Measurements from ENCODE around the gene B9D1.
A peak's percentile ranks its signal among the peaks of the same experiment; 100 is the strongest.

The B9D1 gene

DNA sequence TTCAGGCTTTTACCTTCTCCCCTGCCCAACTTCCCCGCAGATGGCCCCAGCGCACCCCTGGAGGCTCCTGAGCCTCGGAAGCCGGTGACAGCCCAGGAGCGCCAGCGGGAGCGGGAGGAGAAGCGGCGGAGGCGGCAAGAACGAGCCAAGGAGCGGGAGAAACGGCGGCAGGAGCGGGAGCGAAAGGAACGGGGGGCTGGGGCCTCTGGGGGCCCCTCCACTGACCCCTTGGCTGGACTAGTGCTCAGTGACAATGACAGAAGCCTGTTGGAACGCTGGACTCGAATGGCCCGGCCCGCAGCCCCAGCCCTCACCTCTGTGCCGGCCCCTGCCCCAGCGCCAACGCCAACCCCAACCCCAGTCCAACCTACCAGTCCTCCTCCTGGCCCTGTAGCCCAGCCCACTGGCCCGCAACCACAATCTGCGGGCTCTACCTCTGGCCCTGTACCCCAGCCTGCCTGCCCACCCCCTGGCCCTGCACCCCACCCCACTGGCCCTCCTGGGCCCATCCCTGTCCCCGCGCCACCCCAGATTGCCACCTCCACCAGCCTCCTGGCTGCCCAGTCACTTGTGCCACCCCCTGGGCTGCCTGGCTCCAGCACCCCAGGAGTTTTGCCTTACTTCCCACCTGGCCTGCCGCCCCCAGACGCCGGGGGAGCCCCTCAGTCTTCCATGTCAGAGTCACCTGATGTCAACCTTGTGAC lies 19.4 kb upstream of the B9D1 start:
- TF ChIP-seq, protein P1, sequence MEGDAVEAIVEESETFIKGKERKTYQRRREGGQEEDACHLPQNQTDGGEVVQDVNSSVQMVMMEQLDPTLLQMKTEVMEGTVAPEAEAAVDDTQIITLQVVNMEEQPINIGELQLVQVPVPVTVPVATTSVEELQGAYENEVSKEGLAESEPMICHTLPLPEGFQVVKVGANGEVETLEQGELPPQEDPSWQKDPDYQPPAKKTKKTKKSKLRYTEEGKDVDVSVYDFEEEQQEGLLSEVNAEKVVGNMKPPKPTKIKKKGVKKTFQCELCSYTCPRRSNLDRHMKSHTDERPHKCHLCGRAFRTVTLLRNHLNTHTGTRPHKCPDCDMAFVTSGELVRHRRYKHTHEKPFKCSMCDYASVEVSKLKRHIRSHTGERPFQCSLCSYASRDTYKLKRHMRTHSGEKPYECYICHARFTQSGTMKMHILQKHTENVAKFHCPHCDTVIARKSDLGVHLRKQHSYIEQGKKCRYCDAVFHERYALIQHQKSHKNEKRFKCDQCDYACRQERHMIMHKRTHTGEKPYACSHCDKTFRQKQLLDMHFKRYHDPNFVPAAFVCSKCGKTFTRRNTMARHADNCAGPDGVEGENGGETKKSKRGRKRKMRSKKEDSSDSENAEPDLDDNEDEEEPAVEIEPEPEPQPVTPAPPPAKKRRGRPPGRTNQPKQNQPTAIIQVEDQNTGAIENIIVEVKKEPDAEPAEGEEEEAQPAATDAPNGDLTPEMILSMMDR (IDR thresholded peaks at IDR 0.05; ENCODE audit: extremely low read depth, insufficient read depth, missing control alignments) = no peak
- in situ Hi-C loops (cut with MboI; ENCODE audit: low pct_unique_long_range_greater_than_20kb, low sequenced_read_pairs, unreplicated experiment) = no loop called here
- no peak for DNase-seq (ENCODE audit: low spot score)

GRCh38 chr17:19381361-19381740 lies 18.8 kb upstream of the B9D1 start:
- in situ Hi-C loops (cut with MboI; ENCODE audit: low pct_unique_long_range_greater_than_20kb, low sequenced_read_pairs, unreplicated experiment) = no loop called here
- DNase-seq (ENCODE audit: low spot score) = no peak
- TF ChIP-seq, protein P1 (IDR thresholded peaks at IDR 0.05; ENCODE audit: extremely low read depth, insufficient read depth, missing control alignments) = no peak

- TF ChIP-seq, protein P1 (IDR thresholded peaks at IDR 0.05; ENCODE audit: extremely low read depth, insufficient read depth, missing control alignments) = no peak
- in situ Hi-C loops (cut with MboI; ENCODE audit: low pct_unique_long_range_greater_than_20kb, low sequenced_read_pairs, unreplicated experiment) = no loop called here
Measured at GRCh38 chr17:19380481-19381301, 18.2 kb upstream of the B9D1 start.

GRCh38 chr17:19379361-19380065 lies 17.0 kb upstream of the B9D1 start:
- in situ Hi-C loops (cut with MboI; ENCODE audit: low pct_unique_long_range_greater_than_20kb, low sequenced_read_pairs, unreplicated experiment) = no loop called here
- TF ChIP-seq, protein P1 (IDR thresholded peaks at IDR 0.05; ENCODE audit: extremely low read depth, insufficient read depth, missing control alignments) = no peak
- DNase-seq (ENCODE audit: low spot score) = no peak

More at GRCh38 chr17:19380481-19381301, 18.2 kb upstream of the B9D1 start:
- no peak for DNase-seq (ENCODE audit: low spot score)

DNA sequence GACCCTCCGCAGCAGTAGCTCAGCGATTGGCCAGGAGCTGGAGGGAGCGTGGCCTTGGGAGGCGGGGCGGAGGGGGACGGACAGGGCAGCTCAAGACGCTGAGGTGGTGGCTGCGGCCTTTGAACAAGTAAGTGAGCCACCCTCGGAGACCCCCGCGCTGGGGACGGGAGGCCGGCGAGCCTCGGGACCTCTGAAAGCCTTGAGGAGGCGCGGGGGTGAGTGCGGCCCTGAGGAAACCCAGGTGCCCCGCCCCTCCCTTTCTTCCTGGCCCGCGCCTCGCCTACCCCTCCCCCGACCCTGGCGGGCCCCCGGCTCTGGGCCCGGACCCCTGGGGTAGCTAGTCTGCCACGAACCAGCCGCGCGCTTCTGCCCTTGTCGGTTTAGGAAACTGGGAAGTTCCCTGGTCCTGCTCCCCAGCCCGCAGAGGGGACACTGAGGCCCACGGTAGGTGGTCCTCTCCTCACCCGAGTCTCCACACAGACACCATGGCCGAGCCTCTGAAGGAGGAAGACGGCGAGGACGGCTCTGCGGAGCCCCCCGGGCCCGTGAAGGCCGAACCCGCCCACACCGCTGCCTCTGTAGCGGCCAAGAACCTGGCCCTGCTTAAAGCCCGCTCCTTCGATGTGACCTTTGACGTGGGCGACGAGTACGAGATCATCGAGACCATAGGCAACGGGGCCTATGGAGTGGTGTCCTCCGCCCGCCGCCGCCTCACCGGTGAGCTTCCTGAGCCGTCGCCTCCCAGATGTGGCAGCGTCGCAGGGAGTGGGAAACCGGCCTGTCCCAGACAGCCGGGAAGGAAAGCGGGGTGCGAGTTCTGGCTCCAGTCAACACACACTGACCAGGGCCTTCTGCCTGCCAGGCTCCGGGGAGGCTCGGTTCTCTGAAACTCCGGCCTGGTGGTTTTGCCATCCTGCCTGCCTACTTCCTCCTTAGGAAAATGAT lies 16.2 kb upstream of the B9D1 start, which contains the start of gene MAPK7:
Gene MAPK7 (plus strand): TSS at position 83 of the 945 bp plus-strand sequence. CDS start 403 bp downstream, at position 486.
- TF ChIP-seq, protein P1 (IDR thresholded peaks at IDR 0.05; ENCODE audit: extremely low read depth, insufficient read depth, missing control alignments) = no peak
- in situ Hi-C loops (cut with MboI; ENCODE audit: low pct_unique_long_range_greater_than_20kb, low sequenced_read_pairs, unreplicated experiment) = no loop called here
- peak; percentile 51 for DNase-seq (ENCODE audit: low spot score)
